Psoas muscle (tissue), 8 donors: ENCODE data around the gene MISP3. TPM values are rescaled to one million over a fixed set of nuclear protein-coding genes. Genes with fewer than 3 reads are reported as not detected.
A peak's percentile ranks its signal among the peaks of the same experiment; 100 is the strongest.

Experiments used
- ATAC-seq, 4 donors: fragments of 200-7000 bp; cut with Tn5 transposase; one replicate each; pipeline ENCODE4 v1.9.1; 2020; ENCODE audit warnings: moderate library complexity in 3 of 4, mild to moderate bottlenecking in 2 of 4
- DNase-seq, 2 donors: peaks; one replicate each; pipeline ENCODE4 v3.0.0-alpha.2; 2020
- H3K27ac ChIP-seq: fragments of 200-600 bp; one replicate; pipeline ENCODE4 v1.8.0; 2022
- H3K27me3 ChIP-seq, 3 donors: fragments of 200-600 bp in 1 of 3; one replicate each; pipeline versions ENCODE4 v1.6.1 to v1.8.0; 2013 to 2022; ENCODE audit warnings: low read length in 2 of 3, mild to moderate bottlenecking in 2 of 3, moderate library complexity in 1 of 3; ENCODE audit not compliant: insufficient read depth in 3 of 3
- H3K36me3 ChIP-seq, 2 donors: fragments of 200-600 bp in 1 of 2; one replicate each; pipeline versions ENCODE4 v1.6.1 to v1.8.0; 2013 to 2022; ENCODE audit warnings: low read depth in 1 of 2, mild to moderate bottlenecking in 1 of 2, moderate library complexity in 1 of 2; ENCODE audit not compliant: insufficient read depth in 1 of 2
- H3K4me1 ChIP-seq: fragments of 200-600 bp; one replicate; pipeline ENCODE4 v1.8.0; 2022
- H3K4me3 ChIP-seq: fragments of 200-600 bp; one replicate; pipeline ENCODE4 v1.8.0; 2022; ENCODE audit warnings: mild to moderate bottlenecking
- H3K9me3 ChIP-seq: fragments of 200-600 bp; one replicate; pipeline ENCODE4 v1.8.0; 2022
- CTCF ChIP-seq: fragments of 200-600 bp; IDR thresholded peaks from one replicate; pipeline ENCODE4 v1.8.0; 2022; ENCODE audit warnings: antibody characterized with exemption
- WGBS, 3 donors: extraction: QIAGEN DNeasy Blood & Tissue Kit; methylation state at CpG; one replicate each; pipeline versions ENCODE4 v1.1.6 to v1.1.7; 2013; 5-methylcytosine and 5-hydroxymethylcytosine counted together
- intact Hi-C, 2 donors: fragments of 100-400 bp; cut with DNase I; formaldehyde crosslinking; loops; one replicate each; pipeline versions ENCODE4 v1.11.0 to v1.14.2; 2022
- polyA plus RNA-seq, 3 donors: library from polyadenylated mRNA; stranded (reverse); fragments of 200-250 nt; gene quantifications; one replicate each; pipeline ENCODE4 v1.2.3, GENCODE V29; 2013
- total RNA-seq, 4 donors: library from RNA; stranded (reverse); fragmentation: NEBNext Ultra II Directional in 2 of 4; extraction: Animal tissue kit (Norgen Biotek cat#: 25700) in 2 of 4; gene quantifications; one replicate each; pipeline versions ENCODE4 v1.2.1 to v1.2.4, GENCODE V29; 2021 to 2023
- donor health status: healthy with polysubstance abuse.
- donor health status: DM: no; HTN: no; CAD: no; lungs with moderate emphysema.
- donor health status: Bipolar disorder and iron deficiency.
- donor health status: healthy.
- donor health status: DM: yes; HTN: yes; CAD: no.
- donor health status: DM: no; HTN: no; CAD: no.
- donor health status: DM: no; HTN: no; CAD: no.
- donor health status: DM: yes; HTN: yes; CAD: no.

The MISP3 gene
- total and polyA plus RNA-seq, 7 donors: 1.8 to 15.4 (median 2.8) TPM

- Histone ChIP-seq H3K9me3 (no peaks in the 10 kb centered on the region), H3K27ac (no peak within 1 kb of the TSS), H3K4me1 (peaks cover 9% of the 10 kb centered on the region), H3K27me3 (no peaks in the 10 kb centered on the region), H3K36me3 (peaks cover 0 to 28% of the 10 kb centered on the region in 2 donors), H3K4me3 (no peak within 1 kb of the TSS)
- intact Hi-C loops: no loop called here
- ATAC-seq: no peak
- 64 to 74% (median 70%) methylated on average over 31 to 54 of the region's 54 CpGs for WGBS, 3 donors
- no peak for TF ChIP-seq CTCF
- DNase-seq: no peak
Measured at GRCh38 chr19:14085309-14085995, 12.9 kb downstream of the MISP3 start, which contains the start of gene C19orf67. Gene C19orf67, minus strand, starts transcription at chr19:14085783. Its CDS starts 156 bp downstream, at chr19:14085627.

GRCh38 chr19:14086098-14086497 lies 13.5 kb downstream of the MISP3 start:
- Histone ChIP-seq H3K9me3 (no peaks in the 10 kb centered on the region), H3K4me3 (no peak overlapping the region), H3K27me3 (no peaks in the 10 kb centered on the region), H3K36me3 (peaks cover 0 to 28% of the 10 kb centered on the region in 2 donors), H3K4me1 (peaks cover 7% of the 10 kb centered on the region), H3K27ac (no peak overlapping the region)
- no peak for TF ChIP-seq CTCF
- 83 to 95% (median 85%) methylated on average over 5 of the region's 5 CpGs for WGBS, 3 donors
- intact Hi-C loops: no loop called here
- ATAC-seq (no peak), DNase-seq (no peak)

GRCh38 chr19:14088634-14089411 lies 16.2 kb downstream of the MISP3 start:
- H3K4me1 ChIP-seq: peaks cover 6% of the 10 kb centered on the region
- DNase-seq: no peak
- intact Hi-C loops: no loop called here
- ATAC-seq: no peak
- peaks cover 0 to 28% of the 10 kb centered on the region in 2 donors for H3K36me3 ChIP-seq
- 86 to 88% (median 87%) methylated on average over 30 of the region's 30 CpGs for WGBS, 3 donors
- H3K4me3 ChIP-seq: peak overlapping the region; percentile 89
- peaks cover 9% of the 10 kb centered on the region for H3K9me3 ChIP-seq
- H3K27me3 ChIP-seq: no peaks in the 10 kb centered on the region
- TF ChIP-seq CTCF: no peak
- H3K27ac ChIP-seq: no peak overlapping the region

- H3K9me3 ChIP-seq: peaks cover 10% of the 10 kb centered on the region
- ATAC-seq (no peak), DNase-seq (no peak)
- H3K36me3 ChIP-seq: peaks cover 0 to 28% of the 10 kb centered on the region in 2 donors
- WGBS, 3 donors: 15 to 23% (median 17%) methylated on average over 16 of the region's 16 CpGs
- peaks cover 6% of the 10 kb centered on the region for H3K4me1 ChIP-seq
- H3K27ac ChIP-seq: peak overlapping the region; percentile 89
- no peaks in the 10 kb centered on the region for H3K27me3 ChIP-seq
- intact Hi-C loops: no loop called here
- TF ChIP-seq CTCF: no peak
- peak overlapping the region; percentile 89 for H3K4me3 ChIP-seq
Measured at GRCh38 chr19:14089412-14089661, 16.8 kb downstream of the MISP3 start.
